Gastroesophageal sphincter (tissue), 3 donors: Measurements from ENCODE around the gene FARS2.

Experiments used
- EP300 ChIP-seq: sonication (generic); formaldehyde crosslinking; IDR thresholded peaks from one replicate; pipeline ENCODE4 v1.6.1; 2017; ENCODE audit warnings: antibody characterized with exemption, mild to moderate bottlenecking
- POLR2A ChIP-seq, 2 donors: fragments of 450-650 bp; IDR thresholded peaks; one replicate each; pipeline ENCODE4 v1.6.1; 2017; ENCODE audit warnings: antibody characterized with exemption in 2 of 2, mild to moderate bottlenecking in 2 of 2, moderate library complexity in 1 of 2
- TF ChIP-seq, protein P1 (sequence below), 4 experiments: fragments of 200-600 bp in 2 of 4; fragments of 450-650 bp in 2 of 4; sonication (generic) in 1 of 4; IDR thresholded peaks; one replicate each; pipeline ENCODE4 v1.5.1; 2017 to 2019; ENCODE audit warnings: antibody characterized with exemption in 4 of 4, mild to moderate bottlenecking in 2 of 4, moderate library complexity in 2 of 4

DNA sequence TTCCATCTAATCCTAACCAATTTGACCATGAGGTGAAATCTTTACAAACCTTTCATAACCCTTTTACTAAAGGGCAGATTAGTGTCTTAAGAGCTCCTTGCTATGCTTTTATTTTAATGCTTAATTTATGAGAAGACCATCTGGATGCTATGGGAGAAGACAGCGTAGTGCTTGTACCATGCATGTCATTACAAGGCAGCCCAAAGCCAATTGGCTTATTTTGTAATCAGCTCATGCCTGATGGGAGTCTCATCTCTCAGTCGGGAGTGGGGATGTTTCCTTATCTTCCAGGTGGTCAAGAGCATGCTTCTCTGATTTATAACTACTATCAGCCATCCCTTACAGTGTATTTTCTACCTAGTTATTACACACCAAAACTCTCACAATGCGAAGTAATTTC lies 304.7 kb downstream of the FARS2 start:
- TF ChIP-seq, protein P1, sequence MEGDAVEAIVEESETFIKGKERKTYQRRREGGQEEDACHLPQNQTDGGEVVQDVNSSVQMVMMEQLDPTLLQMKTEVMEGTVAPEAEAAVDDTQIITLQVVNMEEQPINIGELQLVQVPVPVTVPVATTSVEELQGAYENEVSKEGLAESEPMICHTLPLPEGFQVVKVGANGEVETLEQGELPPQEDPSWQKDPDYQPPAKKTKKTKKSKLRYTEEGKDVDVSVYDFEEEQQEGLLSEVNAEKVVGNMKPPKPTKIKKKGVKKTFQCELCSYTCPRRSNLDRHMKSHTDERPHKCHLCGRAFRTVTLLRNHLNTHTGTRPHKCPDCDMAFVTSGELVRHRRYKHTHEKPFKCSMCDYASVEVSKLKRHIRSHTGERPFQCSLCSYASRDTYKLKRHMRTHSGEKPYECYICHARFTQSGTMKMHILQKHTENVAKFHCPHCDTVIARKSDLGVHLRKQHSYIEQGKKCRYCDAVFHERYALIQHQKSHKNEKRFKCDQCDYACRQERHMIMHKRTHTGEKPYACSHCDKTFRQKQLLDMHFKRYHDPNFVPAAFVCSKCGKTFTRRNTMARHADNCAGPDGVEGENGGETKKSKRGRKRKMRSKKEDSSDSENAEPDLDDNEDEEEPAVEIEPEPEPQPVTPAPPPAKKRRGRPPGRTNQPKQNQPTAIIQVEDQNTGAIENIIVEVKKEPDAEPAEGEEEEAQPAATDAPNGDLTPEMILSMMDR (IDR thresholded peaks at IDR 0.05), result no peak
- TF ChIP-seq POLR2A (IDR thresholded peaks at IDR 0.05) (no peak), EP300 (no peak)
